GM12878 (cell line): ENCODE measurements around the gene METTL1. TPM values are rescaled to one million over a fixed set of nuclear protein-coding genes. Genes with fewer than 3 reads are reported as not detected.

ENCODE experiments used
- ATAC-seq: fragments of 200-7000 bp; cut with Tn5 transposase; 3 replicates; pipeline ENCODE4 v1.9.1; 2020; ENCODE audit warnings: mild to moderate bottlenecking, moderate library complexity
- BruUV-seq: library from RNA; stranded (reverse); fragments of 400-500 nt; replicated peaks from 2 replicates; lab custom pipeline; 2021; lab: Mats Ljungman, UMichigan
- CTCF ChIA-PET: fragments of 300-600 bp; sonication (Branson Sonifier 250); formaldehyde crosslinking; extraction: SDS; loops from one replicate; lab custom pipeline; 2021; ENCODE audit warnings: inconsistent platforms; lab: Yijun Ruan, JAX
- POLR2A ChIA-PET: fragments of 350-600 bp; formaldehyde crosslinking; extraction: SDS; loops from one replicate; lab custom pipeline; 2021; ENCODE audit warnings: inconsistent platforms; lab: Charles Lee
- RAD21 ChIA-PET: fragments of 300-600 bp; sonication (Branson Sonifier 250); formaldehyde crosslinking; loops from one replicate; lab custom pipeline; 2023; ENCODE audit warnings: antibody characterized with exemption; ENCODE audit not compliant: unreplicated experiment; lab: Charles Lee
- SMC1A ChIA-PET: fragments of 300-600 bp; sonication (Branson Sonifier 250); formaldehyde crosslinking; loops from one replicate; lab custom pipeline; 2023; ENCODE audit not compliant: unreplicated experiment, uncharacterized antibody; lab: Charles Lee
- DNase-seq: peaks from one replicate; pipeline ENCODE4 v3.0.0-alpha.2; 2011; ENCODE audit warnings: low read depth, low spot score
- FAIRE-seq: peaks from 3 replicates; lab custom pipeline; 2011; peaks lifted over from hg19 to GRCh38; lab: Jason Lieb, UNC
- H2AFZ ChIP-seq: 2 replicates; pipeline ENCODE4 v1.6.0; 2011; ENCODE audit warnings: low read depth, low read length, control low read depth; ENCODE audit not compliant: control insufficient read depth
- H3K27ac ChIP-seq: 2 replicates; pipeline ENCODE4 v1.5.1; 2011; ENCODE audit warnings: control low read depth; ENCODE audit not compliant: control insufficient read depth, insufficient read depth
- H3K27me3 ChIP-seq, 2 experiments: replicated peaks in 1 of 2; 2 replicates each; pipeline versions ENCODE4 v1.6.0 to v1.6.1; 2011; ENCODE audit warnings: low read length in 1 of 2; ENCODE audit not compliant: control insufficient read depth in 2 of 2, insufficient read depth in 2 of 2
- H3K36me3 ChIP-seq, 2 experiments: 2 replicates each; pipeline ENCODE4 v1.5.1; 2011; ENCODE audit warnings: low read length in 1 of 2; ENCODE audit not compliant: control insufficient read depth in 2 of 2, insufficient read depth in 2 of 2
- H3K4me1 ChIP-seq: 2 replicates; pipeline ENCODE4 v1.6.1; 2011; ENCODE audit warnings: mild to moderate bottlenecking, low read length, moderate library complexity, mixed read lengths; ENCODE audit not compliant: control insufficient read depth, insufficient read depth
- H3K4me2 ChIP-seq: 2 replicates; pipeline ENCODE4 v1.6.0; 2011; ENCODE audit warnings: control low read depth; ENCODE audit not compliant: control insufficient read depth, insufficient read depth
- H3K4me3 ChIP-seq: fragments of 200-600 bp; sonication (generic); 2 replicates; pipeline ENCODE4 v1.5.1; 2016
- H3K79me2 ChIP-seq: 2 replicates; pipeline ENCODE4 v1.6.0; 2011; ENCODE audit warnings: low read length; ENCODE audit not compliant: control insufficient read depth, insufficient read depth
- H3K9ac ChIP-seq: 2 replicates; pipeline ENCODE4 v1.8.0; 2011; ENCODE audit warnings: low read length, control low read depth, mixed read lengths; ENCODE audit not compliant: control insufficient read depth, insufficient read depth
- H3K9me3 ChIP-seq: replicated peaks from 3 replicates; pipeline ENCODE4 v1.5.1; 2011; ENCODE audit warnings: mild to moderate bottlenecking, low read length; ENCODE audit not compliant: control insufficient read depth, insufficient read depth
- H4K20me1 ChIP-seq: 2 replicates; pipeline ENCODE4 v1.6.0; 2011; ENCODE audit not compliant: control insufficient read depth, insufficient read depth
- CEBPB ChIP-seq, 2 experiments: fragments of 150-350 bp in 1 of 2; IDR thresholded peaks; 2 replicates each; pipeline ENCODE4 v1.6.1; 2012 to 2014; ENCODE audit warnings: low read depth in 2 of 2, low read length in 2 of 2, borderline replicate concordance in 1 of 2, inconsistent platforms in 1 of 2
- DPF2 ChIP-seq: fragments of 450-650 bp; IDR thresholded peaks from 2 replicates; pipeline ENCODE4 v1.6.1; 2017; ENCODE audit warnings: mild to moderate bottlenecking
- HCFC1 ChIP-seq: fragments of 150-350 bp; IDR thresholded peaks from 2 replicates; pipeline ENCODE4 v1.6.1; 2014; ENCODE audit warnings: low read length
- HSF1 ChIP-seq: fragments of 150-350 bp; IDR thresholded peaks from 2 replicates; pipeline ENCODE4 v1.6.1; 2014; ENCODE audit warnings: mild to moderate bottlenecking, low read depth, low read length
- MTA3 ChIP-seq: IDR thresholded peaks from 2 replicates; pipeline ENCODE4 v1.6.1; 2012; ENCODE audit warnings: low read length, inconsistent platforms, borderline replicate concordance
- NRF1 ChIP-seq: conservative IDR thresholded peaks from 2 replicates; pipeline ENCODE4 v1.6.1; 2011; ENCODE audit warnings: mild to moderate bottlenecking, low read depth, low read length, improper control_type of control experiment
- RUNX3 ChIP-seq: IDR thresholded peaks from 2 replicates; pipeline ENCODE4 v1.6.1; 2012; ENCODE audit warnings: low read length, inconsistent platforms
- TARDBP ChIP-seq: IDR thresholded peaks from 2 replicates; pipeline ENCODE4 v1.6.1; 2016; ENCODE audit warnings: borderline replicate concordance
- ZNF217 ChIP-seq: fragments of 450-650 bp; IDR thresholded peaks from 2 replicates; pipeline ENCODE4 v1.6.1; 2017; ENCODE audit warnings: antibody characterized with exemption, mild to moderate bottlenecking
- WGBS: methylation state at CpG from one replicate; pipeline ENCODE4 v1.1.6; 2016; ENCODE audit warnings: low lambda C conversion rate; ENCODE audit not compliant: insufficient replicate concordance, insufficient coverage; ENCODE audit errors: missing lambda C conversion rate; 5-methylcytosine and 5-hydroxymethylcytosine counted together
- in situ Hi-C: fragments of 300-500 bp; cut with MboI; formaldehyde crosslinking; loops from 9 replicates; pipeline ENCODE4 v1.14.3; 2018; ENCODE audit warnings: mixed read lengths
- intact Hi-C: fragments of 100-400 bp; cut with micrococcal nuclease; formaldehyde crosslinking; loops from one replicate; pipeline ENCODE4 v1.14.2; 2022; ENCODE audit not compliant: unreplicated experiment
- polyA plus RNA-seq, 11 experiments: library from polyadenylated mRNA; depleted of rRNA in 4 of 11; unstranded in 6 of 11; stranded (reverse) in 5 of 11; fragments of >200 nt; fragmentation: Nextera tagmentation in 4 of 11; fragmentation: Illumina TruSeq in 1 of 11; extraction: Ambion mirVana in 4 of 11; extraction: Trizol in 1 of 11; gene quantifications; 1 replicate in 1 of 11; 2 replicates in 10 of 11; pipeline versions ENCODE4 v1.2.1 to v1.2.3, GENCODE V29; 2011 to 2016; ENCODE audit warnings: inconsistent platforms in 2 of 11, missing spikeins in 2 of 11, low read depth in 1 of 11
- total RNA-seq, 4 experiments: library from RNA; depleted of rRNA in 3 of 4; stranded (reverse); fragments of >200 nt in 3 of 4; fragmentation: Illumina TruSeq in 1 of 4; extraction: Trizol in 1 of 4; gene quantifications; 2 replicates each; pipeline versions ENCODE4 v1.2.1 to v1.2.3, GENCODE V29; 2013 to 2021

METTL1 gene
- total and polyA plus RNA-seq, 10 of the 15 experiments (the other 5 are each of a cell fraction or from before 2014, with no cell fraction given): 11.3 to 44.3 (median 30.6) TPM

DNA sequence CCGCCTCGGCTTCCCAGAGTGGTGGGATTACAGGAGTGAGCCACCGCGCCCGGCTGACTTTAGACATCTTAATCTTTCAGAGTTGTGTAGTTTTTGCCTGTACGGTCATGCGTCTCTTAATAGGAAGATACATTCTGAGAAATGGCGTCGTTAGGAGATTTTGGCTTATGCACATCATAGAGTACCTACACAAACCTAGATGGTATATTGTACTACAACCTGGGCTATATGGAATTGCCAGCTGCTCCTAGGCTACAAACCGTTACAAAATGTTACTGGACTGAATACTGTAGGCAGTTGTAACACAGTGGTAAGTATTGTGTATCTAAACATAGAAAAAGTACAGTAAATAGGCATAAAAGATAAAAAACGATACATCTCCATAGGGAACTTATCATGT, 12.0 kb upstream of the METTL1 start:
- Histone ChIP-seq H3K4me1 (peaks cover 8% of the 10 kb centered on the region; the same call in 1 of the 2 replicates), H3K27ac (no peak overlapping the region), H4K20me1 (no peaks in the 10 kb centered on the region), H2AFZ (no peak overlapping the region), H3K9ac (no peak overlapping the region), H3K79me2 (peaks cover 15% of the 10 kb centered on the region), H3K27me3 (no peaks in the 10 kb centered on the region), H3K4me2 (peak overlapping the region; percentile 89), H3K4me3 (no peak overlapping the region), H3K9me3 (no peaks in the 10 kb centered on the region), H3K36me3 (peaks cover 0 to 14% of the 10 kb centered on the region in 2 experiments)
- RAD21 ChIA-PET: interaction anchor here (1.0 to 1.4 kb wide), 3 partner anchors 27 to 122 kb away, joined by 3 to 5 read pairs (median 3); no protein-coding TSS in a partner anchor
- DNase-seq (no peak), FAIRE-seq (no peak), ATAC-seq (no peak)
- intact Hi-C loops: no loop called here
- in situ Hi-C loops: no loop called here
- POLR2A ChIA-PET: interaction anchor here (0.9 to 1.5 kb wide), 2 partner anchors 27 to 115 kb away, joined by 3 read pairs; no protein-coding TSS in a partner anchor
- CTCF ChIA-PET: interaction anchor here (0.6 to 2.7 kb wide), 13 partner anchors 8 to 174 kb away, joined by 3 to 12 read pairs (median 5); no protein-coding TSS in a partner anchor
- BruUV-seq: TSS peak; percentile 72
- SMC1A ChIA-PET: interaction anchor here (0.7 to 2.0 kb wide), 5 partner anchors 9 to 115 kb away, joined by 3 to 6 read pairs (median 3); no protein-coding TSS in a partner anchor
- 86% methylated on average over 11 of the region's 11 CpGs for WGBS
- TF ChIP-seq HCFC1 (no peak), DPF2 (no peak), TARDBP (no peak)

DNA sequence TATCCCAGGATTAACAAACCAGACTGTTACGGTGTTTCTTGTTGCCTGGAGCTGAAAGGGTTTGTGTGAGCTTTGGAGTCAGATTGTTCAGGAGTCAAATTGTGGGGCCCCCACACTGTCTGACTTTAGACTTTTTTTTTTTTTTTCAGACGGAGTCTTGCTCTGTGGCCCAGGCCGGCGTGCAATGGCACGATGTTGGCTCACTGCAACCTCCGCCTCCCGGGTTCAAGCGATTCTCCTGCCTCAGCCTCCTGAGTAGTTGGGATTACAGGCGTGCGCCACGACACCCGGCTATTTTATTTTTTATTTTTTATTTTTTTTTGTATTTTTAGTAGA, 11.5 kb upstream of the METTL1 start:
- peak overlapping the region; percentile 89 for H3K4me2 ChIP-seq
- in situ Hi-C loops: no loop called here
- ChIA-PET POLR2A (interaction anchor here (0.6 to 1.5 kb wide), 3 partner anchors 11 to 136 kb away, joined by 3 to 11 read pairs (median 3); partner anchors contain the start of genes EEF1AKMT3 and METTL1), RAD21 (interaction anchor here (1.0 to 1.4 kb wide), 4 partner anchors 27 to 325 kb away, joined by 3 to 5 read pairs (median 4); no protein-coding TSS in a partner anchor)
- WGBS: 88% methylated on average over 12 of the region's 12 CpGs
- peak overlapping the region; percentile 98 for H3K4me3 ChIP-seq
- peak overlapping the region; percentile 91 for H3K9ac ChIP-seq
- peaks cover 0 to 14% of the 10 kb centered on the region in 2 experiments; a peak in 3 of 4 replicates for H3K36me3 ChIP-seq
- peak overlapping the region; percentile 61; the same call in 1 of the 2 replicates for H3K27ac ChIP-seq
- no TSS peak for BruUV-seq
- H4K20me1 ChIP-seq: no peaks in the 10 kb centered on the region
- no peaks in the 10 kb centered on the region for H3K9me3 ChIP-seq
- FAIRE-seq: no peak
- H3K79me2 ChIP-seq: peaks cover 15% of the 10 kb centered on the region
- H3K27me3 ChIP-seq: no peaks in the 10 kb centered on the region
- TF ChIP-seq NRF1: no peak
- TF ChIP-seq RUNX3: no peak
- TF ChIP-seq HSF1: no peak
- no peak for TF ChIP-seq MTA3
- TF ChIP-seq DPF2: no peak
- TF ChIP-seq ZNF217: no peak
- no peak for TF ChIP-seq CEBPB (IDR thresholded peaks at IDR 0.05; ENCODE audit: borderline replicate concordance in 1 of 2, low read depth in 2 of 2, low read length in 2 of 2)
- TF ChIP-seq, all 136 proteins: peak for 0
- Histone ChIP-seq H2AFZ (no peak overlapping the region), H3K4me1 (peaks cover 8% of the 10 kb centered on the region; the same call in 1 of the 2 replicates)
- ChIA-PET CTCF (interaction anchor here (0.8 to 2.7 kb wide), 15 partner anchors 9 to 175 kb away, joined by 3 to 12 read pairs (median 6); partner anchors contain the start of genes EEF1AKMT3 and METTL1), SMC1A (interaction anchor here (0.6 to 2.0 kb wide), 6 partner anchors 16 to 113 kb away, joined by 3 to 6 read pairs (median 4); no protein-coding TSS in a partner anchor)
- intact Hi-C loops: no loop called here
- ATAC-seq (no peak), DNase-seq (no peak)
